OCI-LY7 (cell line): ENCODE measurements around the gene CPA2. TPM values are rescaled to one million over a fixed set of nuclear protein-coding genes. Genes with fewer than 3 reads are reported as not detected.

ENCODE experiments used
- Bru-seq: library from RNA; stranded (reverse); fragments of 400-500 nt; gene quantifications from one replicate; lab custom pipeline; 2021; lab: Mats Ljungman, UMichigan
- BruChase-seq, 2 experiments: library from RNA; stranded (reverse); fragments of 400-500 nt; gene quantifications; one replicate each; lab custom pipeline; 2021; lab: Mats Ljungman, UMichigan
- BruUV-seq: library from RNA; stranded (reverse); fragments of 400-500 nt; replicated peaks from 2 replicates; lab custom pipeline; 2021; lab: Mats Ljungman, UMichigan
- CTCF ChIA-PET: fragments of 300-600 bp; sonication (Branson Sonifier 250); formaldehyde crosslinking; loops from one replicate; lab custom pipeline; 2022; ENCODE audit warnings: antibody characterized with exemption; ENCODE audit not compliant: unreplicated experiment; lab: Charles Lee
- POLR2A ChIA-PET: fragments of 300-600 bp; sonication (Branson Sonifier 250); formaldehyde crosslinking; loops from one replicate; lab custom pipeline; 2022; ENCODE audit warnings: antibody characterized with exemption; lab: Charles Lee
- DNase-seq: peaks from one replicate; pipeline ENCODE4 v3.0.0-alpha.2; 2015; ENCODE audit warnings: low spot score
- H2AFZ ChIP-seq: fragments of 200-600 bp; sonication (generic), shearing (Covaris generic); 2 replicates; pipeline ENCODE4 v1.6.1; 2014; ENCODE audit warnings: mild to moderate bottlenecking, antibody characterized with exemption, low read length, moderate library complexity
- H3K27ac ChIP-seq: fragments of 200-600 bp; sonication (generic); 2 replicates; pipeline ENCODE4 v1.5.1; 2014; ENCODE audit warnings: mixed run types, low read depth, mild to moderate bottlenecking, moderate library complexity, low read length, inconsistent platforms; ENCODE audit not compliant: poor library complexity, severe bottlenecking
- H3K36me3 ChIP-seq: fragments of 200-600 bp; sonication (generic); 2 replicates; pipeline ENCODE4 v1.6.1; 2014; ENCODE audit warnings: mild to moderate bottlenecking, antibody characterized with exemption, low read length, moderate library complexity, mixed read lengths; ENCODE audit not compliant: insufficient read depth
- H3K4me1 ChIP-seq: fragments of 200-600 bp; sonication (generic); 2 replicates; pipeline ENCODE4 v1.5.1; 2014; ENCODE audit warnings: mild to moderate bottlenecking, low read length; ENCODE audit not compliant: insufficient read depth, poor library complexity, severe bottlenecking
- H3K4me2 ChIP-seq: fragments of 200-600 bp; sonication (generic); 2 replicates; pipeline ENCODE4 v1.6.1; 2014; ENCODE audit warnings: mild to moderate bottlenecking, low read length
- H3K4me3 ChIP-seq: fragments of 200-600 bp; sonication (generic); 2 replicates; pipeline ENCODE4 v1.5.1; 2014; ENCODE audit warnings: mild to moderate bottlenecking, low read depth, low read length; ENCODE audit not compliant: poor library complexity, severe bottlenecking
- H3K79me2 ChIP-seq: fragments of 200-600 bp; sonication (generic); 2 replicates; pipeline ENCODE4 v1.6.1; 2016; ENCODE audit warnings: low read depth, mild to moderate bottlenecking, low read length, moderate library complexity, mixed read lengths; ENCODE audit not compliant: insufficient read depth
- H3K9me2 ChIP-seq: fragments of 200-600 bp; sonication (generic); 2 replicates; pipeline ENCODE4 v1.6.1; 2016; ENCODE audit warnings: mild to moderate bottlenecking, low read length, mixed read lengths; ENCODE audit not compliant: insufficient read depth
- H3K9me3 ChIP-seq: fragments of 200-600 bp; sonication (generic); 2 replicates; pipeline ENCODE4 v1.6.1; 2014; ENCODE audit warnings: mild to moderate bottlenecking, mixed run types, low read length, mixed read lengths
- H4K20me1 ChIP-seq: fragments of 200-600 bp; sonication (generic); 2 replicates; pipeline ENCODE4 v1.6.1; 2014; ENCODE audit warnings: mild to moderate bottlenecking, antibody characterized with exemption, low read length, moderate library complexity, mixed read lengths; ENCODE audit not compliant: insufficient read depth
- EZH2phosphoT487 ChIP-seq: fragments of 200-600 bp; sonication (generic); IDR thresholded peaks from 2 replicates; pipeline ENCODE4 v1.6.1; 2018; ENCODE audit warnings: low read depth, borderline replicate concordance, mild to moderate bottlenecking, mixed run types, antibody characterized with exemption, low read length, moderate library complexity, mixed read lengths
- intact Hi-C: fragments of 100-400 bp; cut with micrococcal nuclease; formaldehyde crosslinking; loops from one replicate; pipeline ENCODE4 v1.10.0; 2022; ENCODE audit not compliant: unreplicated experiment
- long read RNA-seq: library from polyadenylated mRNA; stranded (forward); transcript quantifications from one replicate; pipeline ENCODE4 v2.0.0, GENCODE V29; 2022
- total RNA-seq, 2 experiments: library from RNA; depleted of rRNA in 1 of 2; stranded (reverse); fragments of >200 nt in 1 of 2; shearing (Covaris generic) in 1 of 2; gene quantifications; 2 replicates each; pipeline ENCODE4 v1.2.3, GENCODE V29; 2014 to 2022
- TF ChIP-seq, protein P1 (sequence below): fragments of 200-600 bp; sonication (generic); conservative IDR thresholded peaks from 2 replicates; pipeline ENCODE4 v1.5.1; 2014; ENCODE audit warnings: mild to moderate bottlenecking, antibody characterized with exemption, low read length, moderate library complexity, mixed read lengths

Gene CPA2
- not detected in 2 replicates for total RNA-seq (2014; rRNA removed; shearing (Covaris generic))
- total RNA-seq (2022): not detected in 2 replicates
- not detected for Bru-seq, nascent RNA
- not detected for BruChase-seq, experiment 1, labeled RNA remaining after a 6-hour chase
- not detected for BruChase-seq, experiment 2, labeled RNA remaining after a 2-hour chase
- long read RNA-seq: 0 reads

DNA sequence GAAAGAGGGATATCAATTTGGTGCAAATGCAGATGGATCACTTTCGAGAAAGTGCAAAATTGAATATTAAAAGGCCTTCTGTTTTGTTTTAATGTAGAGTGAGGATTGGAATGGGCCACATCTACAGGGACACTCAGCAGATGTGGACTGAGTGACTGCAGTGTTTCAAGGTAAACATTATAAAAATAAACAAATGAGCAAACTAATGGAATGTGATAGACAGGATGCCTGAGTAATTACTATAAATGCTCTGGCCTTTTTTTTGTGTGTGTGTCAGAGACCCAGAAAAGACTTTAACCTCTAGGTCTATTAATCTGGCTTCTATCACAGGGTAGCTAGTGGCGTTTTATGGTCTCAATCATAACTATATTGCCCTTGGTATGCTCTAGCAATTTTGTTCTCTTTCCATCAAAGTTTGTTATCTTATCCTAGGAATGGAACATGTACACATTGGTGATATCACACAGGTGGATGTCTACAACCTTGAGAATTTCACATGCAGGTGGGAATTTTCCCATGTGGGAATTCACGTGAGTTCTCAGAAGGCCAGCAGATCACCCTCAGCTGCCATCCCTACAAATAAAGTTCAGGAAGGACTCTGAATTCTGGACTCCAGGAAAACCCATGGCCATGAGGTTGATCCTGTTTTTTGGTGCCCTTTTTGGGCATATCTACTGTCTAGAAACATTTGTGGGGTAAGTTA, at the start of gene CPA2:
Gene CPA2 (plus strand): TSS at position 606 of the 703 bp plus-strand sequence. CDS start 19 bp downstream, at position 625.
- H2AFZ ChIP-seq: no peak within 1 kb of the TSS
- no peaks in the 10 kb centered on the region for H3K9me3 ChIP-seq
- no peak for DNase-seq
- H3K4me2 ChIP-seq: no peak within 1 kb of the TSS
- TF ChIP-seq, protein P1, sequence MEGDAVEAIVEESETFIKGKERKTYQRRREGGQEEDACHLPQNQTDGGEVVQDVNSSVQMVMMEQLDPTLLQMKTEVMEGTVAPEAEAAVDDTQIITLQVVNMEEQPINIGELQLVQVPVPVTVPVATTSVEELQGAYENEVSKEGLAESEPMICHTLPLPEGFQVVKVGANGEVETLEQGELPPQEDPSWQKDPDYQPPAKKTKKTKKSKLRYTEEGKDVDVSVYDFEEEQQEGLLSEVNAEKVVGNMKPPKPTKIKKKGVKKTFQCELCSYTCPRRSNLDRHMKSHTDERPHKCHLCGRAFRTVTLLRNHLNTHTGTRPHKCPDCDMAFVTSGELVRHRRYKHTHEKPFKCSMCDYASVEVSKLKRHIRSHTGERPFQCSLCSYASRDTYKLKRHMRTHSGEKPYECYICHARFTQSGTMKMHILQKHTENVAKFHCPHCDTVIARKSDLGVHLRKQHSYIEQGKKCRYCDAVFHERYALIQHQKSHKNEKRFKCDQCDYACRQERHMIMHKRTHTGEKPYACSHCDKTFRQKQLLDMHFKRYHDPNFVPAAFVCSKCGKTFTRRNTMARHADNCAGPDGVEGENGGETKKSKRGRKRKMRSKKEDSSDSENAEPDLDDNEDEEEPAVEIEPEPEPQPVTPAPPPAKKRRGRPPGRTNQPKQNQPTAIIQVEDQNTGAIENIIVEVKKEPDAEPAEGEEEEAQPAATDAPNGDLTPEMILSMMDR: no peak
- H3K36me3 ChIP-seq: no peaks in the 10 kb centered on the region
- H3K9me2 ChIP-seq: no peaks in the 10 kb centered on the region
- H4K20me1 ChIP-seq: no peaks in the 10 kb centered on the region
- ChIA-PET POLR2A (no interaction called here), CTCF (no interaction called here)
- H3K79me2 ChIP-seq: no peaks in the 10 kb centered on the region
- no TSS peak for BruUV-seq
- no peak within 1 kb of the TSS for H3K27ac ChIP-seq
- intact Hi-C loops: no loop called here
- no peak within 1 kb of the TSS for H3K4me3 ChIP-seq
- H3K4me1 ChIP-seq: no peaks in the 10 kb centered on the region

DNA sequence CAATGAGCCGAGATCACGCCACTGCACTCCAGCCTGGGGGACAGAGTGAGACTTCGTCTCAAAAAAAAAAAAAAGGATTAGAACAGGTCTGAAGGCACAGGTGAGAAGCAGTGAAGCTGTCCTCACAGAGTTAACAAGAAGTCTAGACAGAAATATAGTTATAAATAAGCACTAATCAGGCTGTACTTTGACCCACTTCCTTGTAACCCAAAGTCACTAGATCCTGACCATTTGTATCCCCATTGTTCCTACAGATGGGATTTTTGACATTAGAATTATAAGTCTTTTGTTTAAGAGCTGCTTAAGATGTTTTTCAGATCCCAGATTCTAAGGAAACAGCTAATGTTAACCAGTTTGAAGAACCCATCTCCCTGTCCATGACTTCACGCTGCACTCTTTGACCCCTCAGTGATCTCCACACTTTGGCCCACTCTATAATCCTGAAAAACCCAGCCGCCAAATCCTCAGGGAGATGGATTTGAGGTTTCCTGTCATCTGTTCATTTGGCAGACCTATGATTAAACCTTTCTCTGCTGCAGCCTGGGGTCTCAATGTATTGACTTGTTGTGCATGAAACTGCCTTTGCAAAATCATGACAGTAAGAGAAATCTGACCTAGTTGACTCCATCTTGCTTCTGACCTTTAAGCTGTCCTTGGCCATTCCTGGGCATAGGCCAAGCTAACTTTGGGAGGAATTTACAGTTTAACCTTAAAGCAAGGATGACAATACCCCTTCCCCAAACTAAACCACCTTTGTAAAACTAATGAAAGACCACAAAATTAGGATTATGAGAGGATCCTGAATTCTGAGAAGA, 47.6 kb upstream of the CPA2 start:
- DNase-seq: no peak
- Histone ChIP-seq H3K9me3 (no peaks in the 10 kb centered on the region), H3K4me2 (no peak overlapping the region), H3K79me2 (no peaks in the 10 kb centered on the region), H2AFZ (no peak overlapping the region), H3K4me1 (no peaks in the 10 kb centered on the region), H4K20me1 (no peaks in the 10 kb centered on the region), H3K36me3 (no peaks in the 10 kb centered on the region), H3K9me2 (no peaks in the 10 kb centered on the region), H3K4me3 (no peak overlapping the region), H3K27ac (no peak overlapping the region)
- no TSS peak for BruUV-seq
- ChIA-PET CTCF (no interaction called here), POLR2A (interaction anchor here (0.9 to 2.1 kb wide), 2 partner anchors 14 to 647 kb away, joined by 3 to 6 read pairs; partner anchors contain the start of gene TMEM209)
- intact Hi-C loops: no loop called here
- TF ChIP-seq, protein P1: no peak
- no peak for TF ChIP-seq EZH2phosphoT487
